ENCODE results near the gene STX18. TPM values are rescaled to one million over a fixed set of nuclear protein-coding genes. Genes with fewer than 3 reads are reported as not detected.
A peak's percentile ranks its signal among the peaks of the same experiment; 100 is the strongest.

The STX18 gene
- total and polyA plus RNA-seq, 2 experiments from 2014 or later, result 15.9 to 18.1 TPM

DNA sequence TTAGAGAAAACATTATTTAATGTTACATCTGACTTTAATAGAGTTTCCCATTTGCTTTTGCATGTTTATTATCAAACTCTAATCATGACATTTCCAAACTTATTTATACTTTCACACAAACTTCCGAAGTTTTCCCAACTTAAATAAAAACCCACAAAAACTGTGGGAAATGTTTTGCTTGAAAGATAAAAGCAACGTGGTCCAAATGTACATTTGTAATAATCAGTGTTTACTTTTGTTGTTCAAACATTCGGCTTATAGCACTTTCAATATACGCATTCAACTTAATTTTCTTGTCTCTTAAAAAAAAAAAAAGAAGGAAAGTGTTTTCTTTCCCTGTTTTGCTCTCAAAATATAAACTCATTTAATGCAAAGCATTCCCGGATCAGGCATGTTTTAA, 51.0 kb downstream of the STX18 start (continued):
- TF ChIP-seq CTCF (conservative IDR thresholded peaks at IDR 0.05; ENCODE audit: low read depth in 2 of 2), result no peak
- TF ChIP-seq CREB1 (CRISPR knock-in tag; IDR thresholded peaks at IDR 0.05; ENCODE audit: low read depth), result no peak
- TF ChIP-seq ZNF114 (CRISPR knock-in tag; IDR thresholded peaks at IDR 0.05), result no peak

GRCh38 chr4:4490041-4490440, 51.8 kb downstream of the STX18 start:
- Mint-ChIP-seq H3K4me3 (no peak overlapping the region), H3K27me3 (ENCODE audit: insufficient read depth, low read depth, poor library complexity) (peaks cover 2% of the 10 kb centered on the region)
- no peak for ATAC-seq

More at GRCh38 chr4:4490041-4490440, 51.8 kb downstream of the STX18 start:
- no peaks in the 10 kb centered on the region for H3K36me3 Mint-ChIP-seq (ENCODE audit: low read depth)
- peaks cover 6% of the 10 kb centered on the region; the same call in 1 of the 2 replicates for H3K79me2 ChIP-seq (replicated peaks; ENCODE audit: insufficient read depth)
- DNase-seq (ENCODE audit: low spot score), result no peak
- H3F3A ChIP-seq (replicated peaks; ENCODE audit: low read depth), result no peaks in the 10 kb centered on the region
- H3K4me1 Mint-ChIP-seq, result peaks cover 11% of the 10 kb centered on the region
- H3K9me3 Mint-ChIP-seq, result no peaks in the 10 kb centered on the region
- H3K4me2 ChIP-seq, result no peak overlapping the region
- H3K27ac Mint-ChIP-seq, result peak overlapping the region; percentile 12; the same call in 1 of the 2 replicates
- H3K4me3 ChIP-seq, result no peak overlapping the region
- TF ChIP-seq CREB1 (CRISPR knock-in tag; IDR thresholded peaks at IDR 0.05; ENCODE audit: low read depth) (no peak), NANOG (IDR thresholded peaks at IDR 0.05; ENCODE audit: borderline replicate concordance) (no peak), ZNF331 (CRISPR knock-in tag; IDR thresholded peaks at IDR 0.05; ENCODE audit: low read depth) (no peak), STAT1 (IDR thresholded peaks at IDR 0.05; ENCODE audit: unreplicated experiment) (no peak), ZNF462 (CRISPR knock-in tag; IDR thresholded peaks at IDR 0.05) (no peak)
- H3K27ac ChIP-seq (ENCODE audit: low read depth), result no peak overlapping the region
- H2AFZ ChIP-seq, result no peak overlapping the region
- H3K4me1 ChIP-seq (ENCODE audit: insufficient read depth), result peaks cover 9% of the 10 kb centered on the region; the same call in 1 of the 2 replicates
- H3K9me2 ChIP-seq (ENCODE audit: insufficient read depth), result no peaks in the 10 kb centered on the region
- H3K36me3 ChIP-seq (ENCODE audit: insufficient read depth), result no peaks in the 10 kb centered on the region
- H3K27me3 ChIP-seq (ENCODE audit: insufficient read depth), result no peaks in the 10 kb centered on the region
- 0 out of 2 replicates have a peak, but pooled peaks cover 3% of the 10 kb centered on the region for H4K20me1 ChIP-seq (replicated peaks; ENCODE audit: insufficient read depth)
